ENCODE data around the gene TMEM178A.

DNA sequence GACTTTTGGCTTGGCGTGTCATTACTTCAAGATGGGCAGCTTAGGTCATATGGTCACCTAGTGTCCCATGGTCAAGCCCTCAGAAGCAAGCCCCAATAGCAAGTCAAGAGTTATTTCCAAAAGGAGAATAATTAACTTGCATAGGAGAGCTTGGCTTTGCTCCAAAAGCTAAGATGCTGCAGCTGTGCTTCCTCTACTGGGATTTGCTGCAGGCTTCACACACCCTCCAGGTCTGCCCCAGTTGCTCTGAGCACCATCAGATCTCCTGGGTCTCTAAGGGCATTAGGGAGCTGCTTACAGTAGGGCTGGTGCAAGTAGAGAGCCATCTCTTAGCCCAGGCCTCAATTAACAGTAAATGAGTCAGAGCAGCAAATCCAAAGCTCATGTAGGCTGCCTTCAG is 66.8 kb downstream of the TMEM178A start:
- TF ChIP-seq EZH2phosphoT487 (IDR thresholded peaks at IDR 0.05; ENCODE audit: borderline replicate concordance, low read length): no peak
- TF ChIP-seq, protein P1, sequence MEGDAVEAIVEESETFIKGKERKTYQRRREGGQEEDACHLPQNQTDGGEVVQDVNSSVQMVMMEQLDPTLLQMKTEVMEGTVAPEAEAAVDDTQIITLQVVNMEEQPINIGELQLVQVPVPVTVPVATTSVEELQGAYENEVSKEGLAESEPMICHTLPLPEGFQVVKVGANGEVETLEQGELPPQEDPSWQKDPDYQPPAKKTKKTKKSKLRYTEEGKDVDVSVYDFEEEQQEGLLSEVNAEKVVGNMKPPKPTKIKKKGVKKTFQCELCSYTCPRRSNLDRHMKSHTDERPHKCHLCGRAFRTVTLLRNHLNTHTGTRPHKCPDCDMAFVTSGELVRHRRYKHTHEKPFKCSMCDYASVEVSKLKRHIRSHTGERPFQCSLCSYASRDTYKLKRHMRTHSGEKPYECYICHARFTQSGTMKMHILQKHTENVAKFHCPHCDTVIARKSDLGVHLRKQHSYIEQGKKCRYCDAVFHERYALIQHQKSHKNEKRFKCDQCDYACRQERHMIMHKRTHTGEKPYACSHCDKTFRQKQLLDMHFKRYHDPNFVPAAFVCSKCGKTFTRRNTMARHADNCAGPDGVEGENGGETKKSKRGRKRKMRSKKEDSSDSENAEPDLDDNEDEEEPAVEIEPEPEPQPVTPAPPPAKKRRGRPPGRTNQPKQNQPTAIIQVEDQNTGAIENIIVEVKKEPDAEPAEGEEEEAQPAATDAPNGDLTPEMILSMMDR (IDR thresholded peaks at IDR 0.05; ENCODE audit: low read depth, low read length, poor library complexity, severe bottlenecking): no peak
